Measurements from ENCODE around the gene MMADHC.

DNA sequence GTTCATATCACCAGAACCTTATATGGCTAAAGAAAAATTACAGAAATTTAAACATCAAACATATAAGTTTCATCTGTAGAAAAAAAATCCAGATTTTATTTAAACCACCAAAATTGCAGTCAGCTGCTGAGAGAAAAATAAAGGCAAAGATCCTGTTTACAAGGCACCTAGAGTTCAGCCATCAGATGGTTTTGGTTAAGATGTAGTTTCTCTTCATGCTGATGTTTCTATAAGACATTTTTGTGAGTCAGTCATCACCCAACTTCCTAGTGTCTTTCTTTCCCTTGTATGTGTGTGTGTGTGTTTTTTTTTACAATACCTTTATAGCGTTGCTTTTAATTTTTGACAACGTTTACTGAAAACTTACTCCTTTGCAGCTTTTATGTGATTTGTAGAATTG, 26.1 kb upstream of the MMADHC start:
- TF ChIP-seq, protein P1, sequence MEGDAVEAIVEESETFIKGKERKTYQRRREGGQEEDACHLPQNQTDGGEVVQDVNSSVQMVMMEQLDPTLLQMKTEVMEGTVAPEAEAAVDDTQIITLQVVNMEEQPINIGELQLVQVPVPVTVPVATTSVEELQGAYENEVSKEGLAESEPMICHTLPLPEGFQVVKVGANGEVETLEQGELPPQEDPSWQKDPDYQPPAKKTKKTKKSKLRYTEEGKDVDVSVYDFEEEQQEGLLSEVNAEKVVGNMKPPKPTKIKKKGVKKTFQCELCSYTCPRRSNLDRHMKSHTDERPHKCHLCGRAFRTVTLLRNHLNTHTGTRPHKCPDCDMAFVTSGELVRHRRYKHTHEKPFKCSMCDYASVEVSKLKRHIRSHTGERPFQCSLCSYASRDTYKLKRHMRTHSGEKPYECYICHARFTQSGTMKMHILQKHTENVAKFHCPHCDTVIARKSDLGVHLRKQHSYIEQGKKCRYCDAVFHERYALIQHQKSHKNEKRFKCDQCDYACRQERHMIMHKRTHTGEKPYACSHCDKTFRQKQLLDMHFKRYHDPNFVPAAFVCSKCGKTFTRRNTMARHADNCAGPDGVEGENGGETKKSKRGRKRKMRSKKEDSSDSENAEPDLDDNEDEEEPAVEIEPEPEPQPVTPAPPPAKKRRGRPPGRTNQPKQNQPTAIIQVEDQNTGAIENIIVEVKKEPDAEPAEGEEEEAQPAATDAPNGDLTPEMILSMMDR (conservative IDR thresholded peaks at IDR 0.05) = no peak
- no peak for TF ChIP-seq EZH2 (IDR thresholded peaks at IDR 0.05; ENCODE audit: low read depth)

Data from PC-9 (cell line).